PFSK-1 (cell line): ENCODE results near the gene COL4A2.

ENCODE experiments used
- POLR2AphosphoS5 ChIP-seq: IDR thresholded peaks from 2 replicates; pipeline ENCODE4 v1.6.1; 2012; ENCODE audit warnings: low read depth, mild to moderate bottlenecking, control low read depth, low read length, moderate library complexity
- SIN3A ChIP-seq: IDR thresholded peaks from 2 replicates; pipeline ENCODE4 v1.6.1; 2012; ENCODE audit warnings: mild to moderate bottlenecking, low read length, moderate library complexity, borderline replicate concordance; ENCODE audit not compliant: insufficient read depth
- TF ChIP-seq, protein P1 (sequence below), 2 experiments: IDR thresholded peaks; 2 replicates each; pipeline versions ENCODE4 v1.6.1 to v1.8.0; 2011 to 2012; ENCODE audit warnings: low read depth in 2 of 2, low read length in 2 of 2, control low read depth in 1 of 2, inconsistent platforms in 1 of 2, mild to moderate bottlenecking in 1 of 2, moderate library complexity in 1 of 2; ENCODE audit not compliant: insufficient read depth in 1 of 2

GRCh38 chr13:110264685-110265275, 42.3 kb upstream of the COL4A2 start:
- no peak for TF ChIP-seq POLR2AphosphoS5
- TF ChIP-seq, protein P1, sequence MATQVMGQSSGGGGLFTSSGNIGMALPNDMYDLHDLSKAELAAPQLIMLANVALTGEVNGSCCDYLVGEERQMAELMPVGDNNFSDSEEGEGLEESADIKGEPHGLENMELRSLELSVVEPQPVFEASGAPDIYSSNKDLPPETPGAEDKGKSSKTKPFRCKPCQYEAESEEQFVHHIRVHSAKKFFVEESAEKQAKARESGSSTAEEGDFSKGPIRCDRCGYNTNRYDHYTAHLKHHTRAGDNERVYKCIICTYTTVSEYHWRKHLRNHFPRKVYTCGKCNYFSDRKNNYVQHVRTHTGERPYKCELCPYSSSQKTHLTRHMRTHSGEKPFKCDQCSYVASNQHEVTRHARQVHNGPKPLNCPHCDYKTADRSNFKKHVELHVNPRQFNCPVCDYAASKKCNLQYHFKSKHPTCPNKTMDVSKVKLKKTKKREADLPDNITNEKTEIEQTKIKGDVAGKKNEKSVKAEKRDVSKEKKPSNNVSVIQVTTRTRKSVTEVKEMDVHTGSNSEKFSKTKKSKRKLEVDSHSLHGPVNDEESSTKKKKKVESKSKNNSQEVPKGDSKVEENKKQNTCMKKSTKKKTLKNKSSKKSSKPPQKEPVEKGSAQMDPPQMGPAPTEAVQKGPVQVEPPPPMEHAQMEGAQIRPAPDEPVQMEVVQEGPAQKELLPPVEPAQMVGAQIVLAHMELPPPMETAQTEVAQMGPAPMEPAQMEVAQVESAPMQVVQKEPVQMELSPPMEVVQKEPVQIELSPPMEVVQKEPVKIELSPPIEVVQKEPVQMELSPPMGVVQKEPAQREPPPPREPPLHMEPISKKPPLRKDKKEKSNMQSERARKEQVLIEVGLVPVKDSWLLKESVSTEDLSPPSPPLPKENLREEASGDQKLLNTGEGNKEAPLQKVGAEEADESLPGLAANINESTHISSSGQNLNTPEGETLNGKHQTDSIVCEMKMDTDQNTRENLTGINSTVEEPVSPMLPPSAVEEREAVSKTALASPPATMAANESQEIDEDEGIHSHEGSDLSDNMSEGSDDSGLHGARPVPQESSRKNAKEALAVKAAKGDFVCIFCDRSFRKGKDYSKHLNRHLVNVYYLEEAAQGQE (IDR thresholded peaks at IDR 0.05; ENCODE audit: insufficient read depth in 1 of 2, low read depth in 2 of 2, low read length in 2 of 2): no peak
- no peak for TF ChIP-seq SIN3A
